Parathyroid adenoma (tissue), 2 donors: ENCODE measurements around the gene TREH.

Experiments
- H2AFZ ChIP-seq: fragments of 300-600 bp; sonication (generic); one replicate; pipeline ENCODE4 v1.7.0; 2017; ENCODE audit warnings: antibody characterized with exemption, mild to moderate bottlenecking
- H3K27ac ChIP-seq: fragments of 300-600 bp; sonication (generic); one replicate; pipeline ENCODE4 v1.7.0; 2017
- H3K27me3 ChIP-seq: fragments of 300-600 bp; sonication (generic); one replicate; pipeline ENCODE4 v1.7.0; 2017; ENCODE audit warnings: low read length; ENCODE audit not compliant: control insufficient read depth, insufficient read depth
- H3K36me3 ChIP-seq: fragments of 300-600 bp; sonication (generic); one replicate; pipeline ENCODE4 v1.7.0; 2017; ENCODE audit warnings: low read length; ENCODE audit not compliant: control insufficient read depth, insufficient read depth
- H3K4me1 ChIP-seq: fragments of 300-600 bp; sonication (generic); one replicate; pipeline ENCODE4 v1.7.0; 2017; ENCODE audit warnings: control low read depth
- H3K4me2 ChIP-seq: fragments of 300-600 bp; sonication (generic); one replicate; pipeline ENCODE4 v1.7.0; 2017; ENCODE audit warnings: low read length
- H3K4me3 ChIP-seq: fragments of 300-600 bp; sonication (generic); one replicate; pipeline ENCODE4 v1.7.0; 2017; ENCODE audit warnings: low read depth, low read length
- H3K79me2 ChIP-seq: fragments of 300-600 bp; sonication (generic); one replicate; pipeline ENCODE4 v1.7.0; 2017; ENCODE audit warnings: control low read depth
- H3K9ac ChIP-seq: fragments of 300-600 bp; sonication (generic); one replicate; pipeline ENCODE4 v1.7.0; 2017; ENCODE audit warnings: mild to moderate bottlenecking
- H3K9me3 ChIP-seq: fragments of 300-600 bp; sonication (generic); one replicate; pipeline ENCODE4 v1.7.0; 2017; ENCODE audit warnings: low read length; ENCODE audit not compliant: control insufficient read depth
- CTCF ChIP-seq: fragments of 300-600 bp; sonication (generic); IDR thresholded peaks from one replicate; pipeline ENCODE4 v1.7.0; 2017; ENCODE audit warnings: antibody characterized with exemption, mild to moderate bottlenecking
- donor health status: primary hyperparathyroidism.

Gene TREH

GRCh38 chr11:118662401-118663271 lies 16.8 kb downstream of the TREH start:
- Histone ChIP-seq H3K27ac (no peak overlapping the region), H3K9ac (no peak overlapping the region), H3K4me1 (peaks cover 2% of the 10 kb centered on the region), H3K79me2 (no peaks in the 10 kb centered on the region), H3K4me3 (no peak overlapping the region), H2AFZ (no peak overlapping the region), H3K36me3 (no peaks in the 10 kb centered on the region), H3K4me2 (no peak overlapping the region), H3K27me3 (no peaks in the 10 kb centered on the region), H3K9me3 (no peaks in the 10 kb centered on the region)
- no peak for TF ChIP-seq CTCF

GRCh38 chr11:118661425-118662301 lies 17.8 kb downstream of the TREH start:
- Histone ChIP-seq H3K4me1 (peaks cover 2% of the 10 kb centered on the region), H2AFZ (no peak overlapping the region), H3K27me3 (no peaks in the 10 kb centered on the region), H3K4me2 (no peak overlapping the region), H3K27ac (no peak overlapping the region), H3K9me3 (no peaks in the 10 kb centered on the region), H3K4me3 (no peak overlapping the region), H3K79me2 (no peaks in the 10 kb centered on the region), H3K9ac (no peak overlapping the region), H3K36me3 (no peaks in the 10 kb centered on the region)
- no peak for TF ChIP-seq CTCF

GRCh38 chr11:118660681-118661424 lies 18.6 kb downstream of the TREH start:
- Histone ChIP-seq H3K27me3 (no peaks in the 10 kb centered on the region), H2AFZ (no peak overlapping the region), H3K4me2 (no peak overlapping the region), H3K9ac (no peak overlapping the region), H3K4me3 (no peak overlapping the region), H3K36me3 (no peaks in the 10 kb centered on the region), H3K79me2 (no peaks in the 10 kb centered on the region), H3K4me1 (no peaks in the 10 kb centered on the region), H3K27ac (no peak overlapping the region), H3K9me3 (no peaks in the 10 kb centered on the region)
- TF ChIP-seq CTCF = no peak

DNA sequence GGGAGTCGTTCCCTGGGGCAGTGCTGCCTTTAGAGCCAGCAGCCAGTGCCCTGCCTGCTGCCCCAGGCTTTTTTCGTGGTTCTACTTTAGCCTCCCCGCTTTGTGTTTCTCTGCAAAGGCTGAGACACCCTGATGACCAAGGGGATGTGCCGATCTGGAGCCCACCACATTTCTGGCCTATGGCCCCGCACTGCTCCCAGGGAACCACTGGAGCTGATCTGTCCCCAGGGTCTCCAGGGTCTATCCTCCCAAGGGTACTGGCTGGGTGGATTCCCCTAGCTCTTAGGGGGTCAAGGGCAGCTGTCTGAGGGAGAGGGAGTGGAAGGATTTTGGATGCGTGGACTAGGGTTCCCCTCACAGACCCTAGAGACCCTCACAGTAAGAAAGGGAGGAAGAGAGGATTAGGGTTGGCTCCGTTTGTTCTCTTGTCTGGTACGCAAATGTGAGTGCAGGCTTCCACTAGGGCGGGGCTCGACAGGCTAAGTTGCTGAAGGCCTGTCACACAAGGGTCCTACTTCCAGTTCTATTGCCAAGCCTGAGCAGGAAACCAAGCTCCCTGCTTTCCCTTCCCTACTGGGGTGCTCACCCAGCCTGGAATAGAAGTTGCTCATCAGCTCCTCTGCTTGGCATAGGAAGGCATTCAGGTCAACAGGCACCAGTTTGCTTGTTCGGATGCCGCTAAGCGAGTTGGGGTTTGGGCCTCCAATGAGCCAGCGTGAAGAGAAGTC lies 19.3 kb downstream of the TREH start:
- H3K9me3 ChIP-seq = no peaks in the 10 kb centered on the region
- TF ChIP-seq CTCF = no peak
- H3K4me2 ChIP-seq = no peak overlapping the region
- H3K9ac ChIP-seq = no peak overlapping the region
- H3K4me3 ChIP-seq = no peak overlapping the region
- no peaks in the 10 kb centered on the region for H3K79me2 ChIP-seq
- H3K27ac ChIP-seq = no peak overlapping the region
- H3K27me3 ChIP-seq = no peaks in the 10 kb centered on the region
- H3K36me3 ChIP-seq = no peaks in the 10 kb centered on the region
- no peak overlapping the region for H2AFZ ChIP-seq
- H3K4me1 ChIP-seq = no peaks in the 10 kb centered on the region
